ENCODE measurements around the gene EPHB1. TPM values are rescaled to one million over a fixed set of nuclear protein-coding genes. Genes with fewer than 3 reads are reported as not detected.

The EPHB1 gene
- total RNA-seq, 1 donor from 2014 or later = 0.40 TPM

- ATAC-seq = no peak
Observed at GRCh38 chr3:135138776-135139175, 343.7 kb downstream of the EPHB1 start.

- ATAC-seq = no peak
Observed at GRCh38 chr3:135140591-135140990, 345.5 kb downstream of the EPHB1 start.

- no peak for ATAC-seq
Observed at GRCh38 chr3:135141160-135141559, 346.1 kb downstream of the EPHB1 start.

GRCh38 chr3:135141672-135142071 is 346.6 kb downstream of the EPHB1 start:
- ATAC-seq = no peak

- ATAC-seq = no peak
Observed at GRCh38 chr3:135142530-135142929, 347.5 kb downstream of the EPHB1 start.

- no peak for ATAC-seq
Observed at GRCh38 chr3:135143474-135143873, 348.4 kb downstream of the EPHB1 start.

GRCh38 chr3:135145581-135145980 is 350.5 kb downstream of the EPHB1 start:
- ATAC-seq = no peak

- no peak for ATAC-seq
Observed at GRCh38 chr3:135147657-135148056, 352.6 kb downstream of the EPHB1 start.

GRCh38 chr3:135148398-135149020 is 353.4 kb downstream of the EPHB1 start:
- ATAC-seq = no peak

GRCh38 chr3:135149707-135150681 is 354.9 kb downstream of the EPHB1 start:
- ATAC-seq = no peak

- no peak for ATAC-seq
Observed at GRCh38 chr3:135154186-135154585, 359.1 kb downstream of the EPHB1 start.

- ATAC-seq = no peak
Observed at GRCh38 chr3:135155228-135155627, 360.2 kb downstream of the EPHB1 start.

GRCh38 chr3:135155791-135156190 is 360.7 kb downstream of the EPHB1 start:
- no peak for ATAC-seq

GRCh38 chr3:135157045-135157740 is 362.1 kb downstream of the EPHB1 start:
- ATAC-seq = no peak

- no peak for ATAC-seq
Observed at GRCh38 chr3:135158520-135158919, 363.5 kb downstream of the EPHB1 start.

- ATAC-seq = no peak
Observed at GRCh38 chr3:135159681-135160247, 364.7 kb downstream of the EPHB1 start.

- ATAC-seq = no peak
Observed at GRCh38 chr3:135161425-135161824, 366.4 kb downstream of the EPHB1 start.

- no peak for ATAC-seq
Observed at GRCh38 chr3:135163701-135164100, 368.6 kb downstream of the EPHB1 start.

GRCh38 chr3:135165260-135165659 is 370.2 kb downstream of the EPHB1 start:
- no peak for ATAC-seq

GRCh38 chr3:135166266-135166825 is 371.3 kb downstream of the EPHB1 start:
- no peak for ATAC-seq

- no peak for ATAC-seq
Observed at GRCh38 chr3:135168822-135169221, 373.8 kb downstream of the EPHB1 start.

GRCh38 chr3:135169651-135170050 is 374.6 kb downstream of the EPHB1 start:
- peak; percentile 42 for ATAC-seq

GRCh38 chr3:135170732-135171131 is 375.7 kb downstream of the EPHB1 start:
- no peak for ATAC-seq

All from esophagus mucosa (tissue), 1 donor.